NCI-H128 (cell line): ENCODE data around the gene SLC13A3.

Experiments used
- DNase-seq: peaks from one replicate; lab custom pipeline; 2025; ENCODE audit not compliant: unreplicated experiment; lab: John Stamatoyannopoulos, UW

The SLC13A3 gene

DNA sequence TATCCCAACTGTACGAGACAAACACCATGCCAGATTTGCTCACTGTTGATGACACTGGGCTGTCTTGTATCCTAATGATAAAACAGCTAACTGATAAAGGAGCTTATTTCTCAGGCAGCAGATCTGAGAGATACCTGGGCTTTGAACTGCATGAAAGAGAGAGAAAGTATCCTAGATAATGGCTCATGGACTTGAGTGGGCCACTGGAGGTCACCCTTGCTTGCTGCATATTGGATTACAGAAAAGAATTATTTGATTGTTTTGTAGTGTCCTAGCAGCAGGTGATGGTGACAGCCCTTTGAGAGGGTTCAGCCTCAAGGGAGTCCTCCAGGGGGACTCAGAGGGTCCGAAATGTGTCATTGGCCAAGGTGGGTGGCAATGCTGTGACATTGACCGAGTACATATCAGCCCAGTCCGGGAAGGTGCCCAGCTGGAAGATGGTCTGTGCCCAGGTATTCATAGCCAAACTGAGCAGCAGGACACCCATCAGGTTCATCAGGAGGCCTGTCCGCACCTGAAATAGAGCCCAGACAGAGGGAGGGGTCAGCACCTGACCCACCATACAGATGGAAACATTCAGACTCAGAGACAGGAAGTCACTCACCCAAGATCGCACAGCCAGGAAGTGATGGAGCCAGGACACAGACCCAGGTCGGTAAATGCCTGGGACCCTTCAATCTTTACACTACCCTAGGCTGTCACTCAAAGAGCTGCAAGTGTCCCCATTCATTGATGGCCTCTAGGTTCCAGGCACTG is 91.4 kb downstream of the SLC13A3 start:
- DNase-seq = no peak

DNA sequence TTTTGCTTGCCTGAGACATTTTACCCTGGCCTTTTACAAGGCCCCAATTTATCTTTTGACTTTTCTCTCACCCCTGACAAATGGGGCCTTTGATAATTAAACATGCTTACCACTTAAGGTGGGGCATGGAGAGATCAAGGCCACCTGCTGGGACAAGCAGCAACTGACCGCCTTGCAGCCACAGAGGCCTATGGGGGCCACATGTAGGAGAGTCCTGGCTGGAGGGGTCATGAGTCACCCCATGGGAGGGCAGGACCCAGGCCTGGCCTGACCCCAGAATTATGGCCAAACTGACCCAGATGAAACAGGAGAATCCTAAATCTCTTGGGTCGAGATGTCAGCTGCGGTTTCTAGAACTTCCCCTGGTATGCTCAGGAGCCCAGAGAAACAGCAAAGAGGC is 92.3 kb downstream of the SLC13A3 start:
- no peak for DNase-seq

DNA sequence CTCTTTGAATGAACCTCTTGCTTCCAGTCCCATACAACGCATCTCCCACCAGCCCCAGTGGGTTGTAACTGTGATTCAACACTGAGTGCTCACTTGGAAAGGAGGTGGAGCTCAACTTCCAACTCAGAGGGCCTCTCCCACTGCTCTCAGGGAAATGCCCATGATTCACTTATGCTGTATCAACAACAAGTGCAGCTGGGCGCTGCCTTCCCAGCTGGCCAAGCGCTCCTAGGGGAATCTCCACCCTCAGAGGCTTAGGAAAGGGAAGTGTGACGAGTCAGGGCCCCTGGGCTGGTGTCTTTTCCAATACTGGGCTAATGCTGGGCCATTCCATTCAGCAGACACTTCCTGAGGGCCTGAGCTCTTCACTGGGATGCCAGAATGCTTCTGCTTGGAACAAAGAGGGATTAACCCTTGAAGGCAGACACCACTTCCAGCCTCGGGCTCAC is 92.7 kb downstream of the SLC13A3 start:
- no peak for DNase-seq

DNA sequence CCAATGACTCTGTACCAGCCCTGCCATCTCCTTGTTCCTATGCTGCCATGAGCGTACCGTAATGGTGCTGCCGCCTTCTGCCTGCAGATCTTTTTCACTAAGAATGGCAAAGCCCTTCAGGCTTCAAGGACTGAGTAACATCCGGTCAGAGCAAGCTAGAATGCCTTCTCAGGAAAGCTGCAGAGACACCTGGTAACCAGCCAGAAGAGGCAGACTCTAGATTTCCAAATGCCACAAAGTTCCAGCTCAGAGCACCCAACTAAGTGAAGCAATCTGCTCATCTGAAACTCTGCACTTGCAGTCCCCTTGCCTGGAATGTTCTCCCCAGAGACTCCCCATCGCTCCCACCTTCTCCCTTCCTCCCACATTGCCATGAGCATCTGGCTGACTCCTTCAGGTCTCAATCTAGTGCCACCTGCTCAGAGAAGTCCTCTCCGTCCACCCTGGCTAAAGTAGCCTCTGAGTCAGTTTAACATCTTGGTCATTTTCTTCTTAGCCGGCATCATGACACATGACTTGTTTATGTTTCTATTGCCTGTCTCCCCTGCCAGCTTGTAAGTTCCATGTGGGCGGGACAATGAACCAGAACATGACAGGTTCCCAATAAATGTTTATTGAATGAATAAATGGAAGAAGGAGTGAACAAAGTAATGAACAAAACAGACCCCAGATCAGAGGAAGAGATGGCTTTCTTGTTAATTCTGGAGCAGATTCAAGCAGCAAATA is 93.9 kb downstream of the SLC13A3 start:
- no peak for DNase-seq

DNA sequence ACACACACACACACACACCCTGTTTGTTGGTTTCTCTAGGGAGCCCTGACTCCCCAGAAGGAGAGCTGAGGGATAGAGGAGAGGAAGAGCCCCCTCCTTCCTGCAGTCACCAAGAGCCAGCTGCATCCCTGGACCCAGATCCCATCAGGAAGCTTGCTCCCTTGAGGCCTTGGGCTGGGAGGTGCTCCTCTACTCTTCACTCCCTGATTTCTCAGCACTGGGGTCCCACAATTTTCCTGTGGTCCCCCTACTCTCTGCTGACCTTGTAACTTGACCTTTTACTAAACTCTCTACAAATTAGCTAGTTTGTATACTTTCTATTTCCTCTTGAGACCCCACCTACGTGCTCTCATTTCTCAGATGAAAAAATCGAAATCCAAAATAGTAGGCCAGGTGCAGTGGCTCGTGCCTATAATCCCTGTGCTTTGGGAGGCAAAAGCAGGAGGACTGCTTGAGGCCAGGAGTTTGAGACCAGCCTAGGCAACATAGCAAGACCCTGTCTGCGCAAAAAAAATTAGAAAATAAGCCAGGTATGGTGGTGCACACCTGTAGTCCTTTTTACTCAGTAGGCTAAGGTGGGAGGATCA is 95.8 kb downstream of the SLC13A3 start:
- no peak for DNase-seq

DNA sequence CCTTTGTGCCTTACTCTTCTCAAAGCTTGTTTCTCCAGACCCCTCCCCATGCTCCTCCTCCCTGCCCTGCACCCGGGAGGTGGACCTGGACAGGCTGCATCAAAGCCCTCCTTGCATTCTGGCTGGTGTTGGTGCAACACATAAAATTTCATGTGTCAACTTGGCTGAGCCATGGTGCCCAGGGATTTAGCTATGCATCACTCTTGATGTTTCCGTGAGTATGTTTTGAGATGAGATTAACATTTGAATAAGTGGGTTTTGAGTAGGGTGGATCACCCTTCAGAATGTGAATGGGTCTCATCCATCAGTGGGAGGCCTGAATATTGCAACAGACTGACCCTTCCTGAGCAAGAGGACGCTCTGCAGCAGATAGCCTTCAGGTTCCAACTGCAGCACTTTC is 96.4 kb downstream of the SLC13A3 start:
- no peak for DNase-seq

DNA sequence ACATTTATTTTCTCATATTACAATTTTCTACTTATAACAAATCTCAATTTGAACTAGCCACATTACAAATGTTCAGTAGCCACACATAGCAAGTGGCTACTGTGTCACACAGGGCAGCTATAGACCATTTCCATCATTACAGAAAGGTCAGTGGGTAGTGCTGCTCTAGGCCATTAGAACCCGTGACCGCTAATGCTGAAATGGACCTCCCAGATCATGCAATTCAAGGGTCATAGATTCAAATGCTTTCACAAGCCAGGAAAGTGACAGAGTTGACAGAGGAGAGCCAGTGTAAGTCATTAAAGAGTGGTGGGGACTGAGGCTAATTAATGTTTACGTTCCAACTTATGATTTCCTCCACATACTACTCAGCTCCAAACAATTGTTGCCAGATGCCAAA is 97.3 kb downstream of the SLC13A3 start:
- DNase-seq = no peak

DNA sequence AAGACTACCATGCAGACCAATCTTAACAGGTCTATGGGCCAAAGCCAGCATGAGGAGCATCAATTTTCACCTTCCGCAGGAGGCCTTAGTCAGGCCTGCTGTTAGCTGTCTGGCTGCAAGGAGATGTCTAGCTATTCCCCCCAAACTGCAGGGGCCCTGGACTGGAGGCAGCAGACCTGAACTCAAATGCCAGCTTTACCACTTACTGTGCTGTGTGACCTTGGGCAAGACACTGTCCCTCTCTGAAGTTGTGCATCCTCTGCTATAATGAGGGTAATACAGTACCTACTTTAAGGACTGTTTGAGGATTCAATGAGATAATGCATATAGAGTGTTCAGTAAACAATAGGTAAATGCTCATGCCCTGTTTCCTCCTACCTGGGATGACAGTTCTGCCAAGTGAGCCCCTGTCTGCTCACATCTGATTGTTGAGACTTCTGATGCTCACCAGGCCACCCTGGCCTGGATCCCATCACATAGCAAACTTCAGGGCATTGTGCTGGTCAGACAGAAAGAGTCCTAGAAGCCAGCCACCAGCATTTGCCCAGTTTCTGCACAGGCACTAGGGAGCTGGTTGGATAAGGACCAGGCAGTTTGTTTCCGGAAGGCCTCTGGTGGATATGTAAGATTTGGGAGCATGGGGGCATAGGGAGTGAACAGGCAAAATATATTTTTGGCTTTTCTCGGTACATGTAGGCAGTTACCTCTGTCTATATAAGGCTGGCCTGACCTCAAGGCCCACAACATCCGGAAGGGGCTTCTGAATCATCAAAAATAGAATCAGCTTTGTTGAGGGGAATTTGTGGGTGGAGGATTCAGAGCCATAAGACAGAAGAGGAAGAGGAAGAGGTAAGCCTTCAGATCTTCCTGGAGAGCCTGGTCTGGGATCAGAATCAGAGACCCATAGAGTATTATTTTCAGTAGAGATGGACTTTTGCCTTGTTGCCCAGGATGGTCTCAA is 98.5 kb downstream of the SLC13A3 start:
- no peak for DNase-seq

DNA sequence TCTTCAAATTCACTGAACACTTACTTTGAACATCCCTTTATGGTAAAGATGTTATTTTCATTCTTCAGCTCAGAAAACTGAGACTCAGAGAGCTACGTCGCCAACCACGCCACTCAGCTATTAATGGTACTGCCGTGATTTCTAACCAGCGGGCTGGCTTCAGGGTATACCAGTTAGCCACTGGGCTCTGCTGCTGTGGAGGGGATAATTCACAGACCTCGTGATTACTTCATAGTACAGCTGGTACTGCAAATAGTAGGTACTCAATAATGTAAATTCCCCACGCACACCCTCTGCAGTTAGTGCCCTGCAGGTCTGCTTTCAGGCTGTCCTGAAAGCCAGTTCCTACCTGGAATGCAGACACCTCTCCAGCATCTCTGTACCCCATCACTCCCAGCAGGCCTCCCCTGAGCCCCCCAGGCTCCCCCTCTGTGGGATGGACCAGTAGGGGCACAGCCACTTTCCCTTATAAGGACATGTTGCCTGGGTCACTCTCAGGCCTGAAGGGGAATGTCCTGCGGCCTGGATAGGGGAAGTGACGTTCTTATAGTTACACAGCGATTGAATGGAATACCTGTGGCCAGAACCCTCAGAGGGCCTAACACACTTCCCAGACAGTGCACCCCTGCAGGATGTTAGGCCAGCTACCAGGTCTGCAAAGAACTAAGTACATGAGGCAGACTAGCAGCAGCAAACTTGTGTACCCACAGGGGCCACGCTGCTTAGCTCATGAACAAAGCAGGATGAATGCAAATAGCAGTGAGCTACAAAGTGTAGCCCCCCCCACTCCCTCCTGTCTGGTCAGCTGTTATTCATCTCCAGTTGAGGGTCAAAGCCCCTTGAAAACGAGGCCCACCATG is 99.5 kb downstream of the SLC13A3 start:
- DNase-seq = no peak

DNA sequence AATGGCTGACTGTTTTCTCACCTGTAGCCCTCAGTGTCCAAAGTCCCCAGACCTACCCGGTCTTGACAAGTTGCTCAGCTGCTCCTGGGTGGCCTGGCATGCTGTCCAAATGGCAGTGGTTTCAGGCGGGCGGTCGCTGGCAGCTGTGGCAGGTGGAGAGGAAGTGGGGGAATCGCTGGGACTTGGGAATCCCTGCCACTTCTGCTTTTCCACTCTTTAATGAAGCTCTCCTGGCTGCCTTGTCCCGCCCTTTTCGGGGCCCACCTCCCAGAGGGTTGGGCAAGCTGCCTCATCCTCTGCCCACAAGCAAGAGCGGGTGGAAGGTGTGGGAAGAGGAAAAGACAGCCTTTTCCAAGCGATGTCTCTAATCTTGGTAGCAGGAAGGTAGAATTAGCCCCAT is 100.8 kb downstream of the SLC13A3 start, which contains the start of gene OCSTAMP:
Gene OCSTAMP (minus strand): TSS at position 194 of the 400 bp plus-strand sequence. CDS start 94 bp downstream, at position 100.
- DNase-seq = no peak

DNA sequence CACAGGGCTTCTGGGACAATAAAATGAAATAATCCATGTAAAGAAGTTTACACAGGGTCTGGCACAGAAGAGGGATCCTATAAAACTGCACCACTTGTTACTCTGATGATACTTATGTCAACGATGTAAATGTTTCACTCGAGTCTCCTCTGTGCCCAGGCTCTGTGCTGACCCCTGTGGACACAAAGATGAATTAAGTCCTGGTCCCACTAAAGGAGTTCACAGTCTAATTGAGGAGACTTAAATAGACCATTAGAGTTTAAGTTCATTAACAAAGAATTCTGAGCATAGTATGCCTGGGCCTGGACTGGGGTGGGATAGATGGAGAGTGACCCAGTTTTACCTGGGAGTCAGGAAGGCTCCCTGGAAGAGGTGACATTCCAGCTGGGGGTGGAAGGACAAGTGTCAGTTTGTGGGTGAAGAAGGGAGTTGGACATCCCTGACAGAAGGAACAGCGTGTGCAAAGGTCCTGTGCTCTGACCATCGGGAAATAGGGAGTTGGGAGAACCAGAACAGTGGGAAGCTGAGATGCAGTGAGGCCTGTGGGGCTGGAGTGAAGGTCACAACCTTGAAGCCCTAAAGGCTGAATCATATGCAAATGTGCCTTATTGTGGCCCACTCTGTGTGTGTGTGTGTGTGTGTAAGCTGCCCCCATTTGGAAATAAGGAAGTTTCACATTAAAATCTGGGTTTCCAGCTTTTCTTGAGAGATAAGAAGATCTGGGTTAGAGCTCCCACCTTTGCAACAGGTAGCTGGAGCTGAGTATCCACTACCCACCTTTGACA is 101.9 kb downstream of the SLC13A3 start:
- DNase-seq = no peak

DNA sequence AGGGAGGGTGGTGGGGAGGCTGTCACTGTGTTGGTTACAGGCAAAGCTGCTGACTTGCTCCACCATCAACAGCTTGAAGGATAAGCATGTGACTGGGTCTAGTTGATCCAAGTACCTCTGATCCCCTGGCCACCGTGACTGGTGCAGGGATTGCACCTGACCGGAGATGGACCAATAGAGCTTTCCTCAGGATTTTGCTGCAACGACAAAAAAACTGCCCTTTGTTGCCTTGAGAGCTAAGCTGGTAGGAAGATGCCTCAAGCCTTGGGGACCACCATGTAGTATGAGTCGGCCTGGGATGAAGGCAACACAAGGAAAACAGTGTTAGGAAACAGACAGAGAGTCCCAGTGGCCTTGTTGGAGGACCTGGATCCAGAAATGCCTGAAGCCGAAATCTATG is 102.6 kb downstream of the SLC13A3 start:
- no peak for DNase-seq

DNA sequence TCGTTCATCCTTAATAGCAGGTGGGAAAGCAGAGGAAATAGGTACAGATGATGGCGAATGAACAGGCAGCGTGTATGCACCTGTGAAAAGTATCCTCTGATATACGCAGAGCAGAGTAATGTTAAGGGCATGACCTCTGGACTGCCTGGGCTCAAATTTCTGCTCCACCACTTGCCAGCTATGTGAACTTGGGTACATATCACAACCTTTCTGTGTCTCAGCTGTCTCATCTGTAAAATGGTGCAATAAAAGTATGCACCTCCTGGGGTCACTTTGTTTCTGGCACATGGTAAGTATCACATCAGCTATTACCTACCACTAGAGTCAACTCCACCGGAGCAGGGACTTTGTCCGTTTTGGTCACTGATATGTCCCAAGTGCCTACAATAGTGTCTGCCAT is 103.3 kb downstream of the SLC13A3 start:
- no peak for DNase-seq

DNA sequence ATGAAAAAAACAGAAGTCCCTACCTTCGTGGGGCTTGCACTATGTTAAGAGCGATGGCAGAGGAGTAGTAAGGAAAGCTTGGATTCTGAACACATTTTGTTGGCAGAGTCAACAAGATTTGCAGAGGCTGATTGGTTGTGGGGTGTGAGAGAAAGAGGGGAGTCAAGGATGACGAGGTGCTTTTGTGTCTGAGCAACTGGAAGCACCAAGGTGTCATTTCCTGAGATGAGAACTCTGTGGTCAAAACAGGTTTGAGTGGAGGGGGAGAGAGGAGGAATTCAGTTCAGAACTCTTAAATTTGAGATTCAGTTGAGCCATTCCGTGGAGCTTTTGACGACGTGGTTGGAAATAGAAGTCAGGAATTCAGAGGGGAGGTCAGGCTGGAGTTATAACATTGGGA is 104.3 kb downstream of the SLC13A3 start:
- DNase-seq = no peak

DNA sequence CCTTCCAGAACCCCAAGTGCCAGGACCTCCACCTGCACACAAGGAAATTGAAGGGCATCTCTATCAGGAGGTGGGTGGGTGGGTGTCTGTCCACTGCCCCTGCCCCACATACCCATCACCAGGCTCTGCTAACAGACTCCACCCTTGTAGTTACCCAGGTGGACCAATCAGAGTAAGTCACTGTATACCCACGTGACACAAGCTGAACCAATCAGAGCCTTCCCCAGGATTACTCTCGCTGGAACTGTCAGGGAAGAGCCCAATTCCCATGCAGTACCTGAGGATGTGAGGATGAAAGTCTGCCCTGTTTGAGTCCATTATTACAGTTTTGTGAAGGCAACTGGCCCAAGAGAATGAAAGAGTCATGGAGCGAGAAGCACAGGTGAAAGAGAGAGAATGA is 105.0 kb downstream of the SLC13A3 start:
- no peak for DNase-seq

DNA sequence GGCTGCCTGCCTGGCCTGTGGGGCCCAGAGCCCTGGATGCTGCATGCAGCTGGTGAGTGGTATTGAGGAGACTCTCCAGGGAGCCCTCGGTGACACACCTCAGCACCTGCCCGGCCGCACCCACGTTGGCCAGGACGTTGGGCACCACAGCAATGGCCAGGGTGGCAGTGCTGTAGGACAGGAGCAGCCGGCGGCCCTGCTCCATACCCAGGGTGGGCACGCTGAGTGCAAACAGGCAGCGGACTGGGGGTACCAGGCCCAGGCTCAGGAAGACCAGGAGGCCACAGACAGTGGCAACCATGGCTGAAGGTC is 105.5 kb downstream of the SLC13A3 start:
- DNase-seq = no peak

DNA sequence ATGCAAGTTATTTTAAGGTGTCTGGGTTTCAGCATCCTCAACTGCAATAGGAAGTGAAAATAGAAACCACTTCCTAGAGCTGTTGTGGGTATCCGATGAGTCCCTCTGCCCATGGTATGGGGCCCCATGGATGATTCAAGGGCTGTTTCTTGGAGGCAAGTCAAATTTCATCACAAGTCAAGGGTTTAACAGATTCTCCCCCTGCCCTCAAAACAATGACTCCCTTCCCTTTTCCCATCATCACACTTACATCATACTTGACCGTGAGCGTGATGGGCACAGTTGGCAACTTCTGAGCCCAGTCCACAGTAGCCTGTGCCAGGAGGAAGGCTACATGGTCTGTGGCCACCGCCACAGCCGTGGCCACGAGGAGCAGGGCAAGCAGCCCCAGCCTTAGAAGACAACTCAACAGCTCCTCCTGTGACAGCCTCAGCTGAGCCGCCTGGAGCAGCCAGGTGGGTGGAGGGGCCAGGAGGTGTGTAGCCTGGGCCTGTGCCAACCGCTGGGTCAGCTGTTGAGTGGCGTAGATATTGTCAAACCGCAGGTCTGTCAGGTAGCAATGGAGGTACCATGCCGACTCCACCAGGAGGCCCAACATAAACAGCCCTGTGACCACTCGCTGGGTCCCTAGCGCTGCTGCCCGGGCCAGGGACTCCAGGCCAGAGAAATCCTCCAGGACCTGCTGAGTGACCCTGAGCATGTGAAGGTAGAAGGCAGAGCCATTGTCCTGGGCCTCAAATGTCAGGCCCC is 106.0 kb downstream of the SLC13A3 start:
- no peak for DNase-seq

DNA sequence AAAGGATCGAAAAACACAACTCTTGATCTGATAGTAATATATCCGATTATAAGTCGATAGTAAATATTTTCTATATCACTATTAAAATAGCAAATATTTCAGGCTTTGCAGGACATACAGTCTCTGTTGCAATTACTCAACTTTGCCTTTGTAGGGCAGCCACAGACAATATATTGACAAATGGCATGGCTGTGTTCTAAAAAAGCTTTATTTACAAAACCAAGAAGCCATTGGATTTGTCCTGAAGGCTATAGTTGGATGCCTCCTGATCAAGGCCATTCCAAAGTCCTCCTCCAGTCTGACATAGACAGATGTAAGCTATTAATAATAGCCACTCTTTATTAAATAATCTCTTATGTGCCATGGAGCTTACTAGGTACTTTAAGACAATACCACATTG is 106.7 kb downstream of the SLC13A3 start:
- DNase-seq = no peak

DNA sequence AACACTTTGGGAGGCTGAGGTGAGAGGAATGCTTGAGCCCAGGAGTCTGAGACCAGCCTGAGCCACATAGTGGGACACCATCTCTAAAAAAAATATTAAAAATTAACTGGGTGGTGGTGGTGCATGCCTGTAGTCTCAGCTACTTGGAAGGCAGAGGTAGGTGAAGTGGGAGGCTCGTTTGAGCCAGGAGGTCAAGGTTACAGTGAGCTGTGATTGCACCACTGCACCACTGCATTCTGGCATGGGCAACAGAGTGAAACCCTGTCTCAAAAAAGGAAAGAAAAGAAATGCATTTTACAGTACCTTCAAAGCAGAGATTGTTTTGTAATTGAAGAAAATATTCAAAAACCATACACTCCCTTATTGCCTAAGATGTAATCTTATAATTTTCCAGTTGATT is 107.3 kb downstream of the SLC13A3 start:
- no peak for DNase-seq
